ENCODE results near the gene RASA3.

DNA sequence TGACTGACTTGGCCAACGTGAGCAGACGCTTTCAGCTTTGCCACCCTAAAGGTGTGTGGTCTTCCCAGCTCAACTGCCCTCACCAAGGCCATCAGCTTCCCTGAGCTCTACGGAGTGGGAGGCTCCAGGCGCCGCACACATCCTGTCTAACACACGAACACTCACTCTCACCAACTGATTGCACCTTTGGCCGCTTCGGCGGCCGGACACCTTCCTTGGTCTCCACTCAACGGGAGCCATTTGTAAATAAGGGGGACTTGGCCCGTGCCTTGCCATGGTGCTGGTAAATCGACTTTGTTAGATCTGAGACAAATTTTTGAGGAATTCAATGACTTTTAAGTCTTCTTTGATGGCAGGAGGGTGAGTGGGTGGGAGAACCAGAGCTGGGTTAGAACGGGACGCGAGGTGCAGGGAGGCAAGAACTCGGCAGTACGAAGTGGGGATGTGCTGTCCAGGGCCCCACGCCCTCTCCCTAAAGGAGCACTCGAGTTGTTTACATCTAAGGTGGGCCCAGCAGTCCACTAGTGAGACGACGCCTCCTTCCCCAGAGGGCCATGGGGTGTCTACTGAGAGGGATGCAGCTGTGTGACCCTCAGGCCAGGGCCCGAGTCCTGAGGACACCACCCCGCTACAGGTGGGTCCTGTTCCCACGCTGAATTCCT, 163.0 kb downstream of the RASA3 start:
- TF ChIP-seq, protein P1, sequence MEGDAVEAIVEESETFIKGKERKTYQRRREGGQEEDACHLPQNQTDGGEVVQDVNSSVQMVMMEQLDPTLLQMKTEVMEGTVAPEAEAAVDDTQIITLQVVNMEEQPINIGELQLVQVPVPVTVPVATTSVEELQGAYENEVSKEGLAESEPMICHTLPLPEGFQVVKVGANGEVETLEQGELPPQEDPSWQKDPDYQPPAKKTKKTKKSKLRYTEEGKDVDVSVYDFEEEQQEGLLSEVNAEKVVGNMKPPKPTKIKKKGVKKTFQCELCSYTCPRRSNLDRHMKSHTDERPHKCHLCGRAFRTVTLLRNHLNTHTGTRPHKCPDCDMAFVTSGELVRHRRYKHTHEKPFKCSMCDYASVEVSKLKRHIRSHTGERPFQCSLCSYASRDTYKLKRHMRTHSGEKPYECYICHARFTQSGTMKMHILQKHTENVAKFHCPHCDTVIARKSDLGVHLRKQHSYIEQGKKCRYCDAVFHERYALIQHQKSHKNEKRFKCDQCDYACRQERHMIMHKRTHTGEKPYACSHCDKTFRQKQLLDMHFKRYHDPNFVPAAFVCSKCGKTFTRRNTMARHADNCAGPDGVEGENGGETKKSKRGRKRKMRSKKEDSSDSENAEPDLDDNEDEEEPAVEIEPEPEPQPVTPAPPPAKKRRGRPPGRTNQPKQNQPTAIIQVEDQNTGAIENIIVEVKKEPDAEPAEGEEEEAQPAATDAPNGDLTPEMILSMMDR (IDR thresholded peaks at IDR 0.05) = no peak
- TF ChIP-seq EZH2phosphoT487 (IDR thresholded peaks at IDR 0.05) = no peak

Data from neural progenitor cell (in vitro differentiated cells).